Mesenchymal stem cell (in vitro differentiated cells and primary cell): Measurements from ENCODE around the gene ZSCAN1.

ENCODE experiments used
- DNase-seq: peaks from one replicate; pipeline ENCODE4 v3.0.0-alpha.2; 2013
- H2AFZ ChIP-seq: one replicate; pipeline ENCODE4 v1.6.1; 2013; ENCODE audit warnings: low read depth, mild to moderate bottlenecking, control low read depth, inconsistent platforms, low read length, moderate library complexity
- H2AK5ac ChIP-seq: 2 replicates; pipeline ENCODE4 v1.6.1; 2013; ENCODE audit warnings: low read length, moderate library complexity, mild to moderate bottlenecking, inconsistent platforms; ENCODE audit not compliant: severe bottlenecking
- H2BK120ac ChIP-seq: one replicate; pipeline ENCODE4 v1.6.1; 2013; ENCODE audit warnings: low read depth, mild to moderate bottlenecking, inconsistent platforms, low read length, moderate library complexity
- H2BK12ac ChIP-seq, 2 experiments: one replicate each; pipeline ENCODE4 v1.6.1; 2013; ENCODE audit warnings: inconsistent platforms in 2 of 2, low read length in 2 of 2, mild to moderate bottlenecking in 2 of 2, moderate library complexity in 2 of 2, control low read depth in 1 of 2
- H2BK15ac ChIP-seq: one replicate; pipeline ENCODE4 v1.6.1; 2013; ENCODE audit warnings: mild to moderate bottlenecking, low read depth, inconsistent platforms; ENCODE audit not compliant: poor library complexity, severe bottlenecking
- H2BK5ac ChIP-seq: 2 replicates; pipeline ENCODE4 v1.6.1; 2013; ENCODE audit warnings: low read depth, mild to moderate bottlenecking, low read length, control low read depth, inconsistent platforms; ENCODE audit not compliant: poor library complexity, severe bottlenecking
- H3K14ac ChIP-seq, 2 experiments: one replicate each; pipeline ENCODE4 v1.6.1; 2013; ENCODE audit warnings: inconsistent platforms in 2 of 2, low read length in 2 of 2, control low read depth in 1 of 2, mild to moderate bottlenecking in 1 of 2, moderate library complexity in 1 of 2
- H3K18ac ChIP-seq, 2 experiments: one replicate each; pipeline ENCODE4 v1.6.1; 2013; ENCODE audit warnings: inconsistent platforms in 2 of 2, low read length in 2 of 2, control low read depth in 1 of 2, low read depth in 1 of 2, mild to moderate bottlenecking in 1 of 2
- H3K23ac ChIP-seq, 2 experiments: one replicate each; pipeline ENCODE4 v1.6.1; 2013; ENCODE audit warnings: inconsistent platforms in 2 of 2, low read length in 2 of 2, mild to moderate bottlenecking in 2 of 2, moderate library complexity in 2 of 2, control low read depth in 1 of 2
- H3K27ac ChIP-seq: 2 replicates; pipeline ENCODE4 v1.5.1; 2013; ENCODE audit warnings: mild to moderate bottlenecking, moderate library complexity, low read length, control low read depth, inconsistent platforms; ENCODE audit not compliant: poor library complexity, severe bottlenecking
- H3K27me3 ChIP-seq, 2 experiments: 2 replicates each; pipeline versions ENCODE4 v1.6.1 to v1.7.0; 2013; ENCODE audit warnings: low read length in 2 of 2, mild to moderate bottlenecking in 2 of 2, moderate library complexity in 2 of 2, control low read depth in 1 of 2, inconsistent platforms in 1 of 2; ENCODE audit not compliant: control insufficient read depth in 1 of 2, insufficient read depth in 1 of 2
- H3K36me3 ChIP-seq, 2 experiments: 2 replicates each; pipeline versions ENCODE4 v1.6.1 to v1.7.0; 2013; ENCODE audit warnings: low read length in 2 of 2, control low read depth in 1 of 2, inconsistent platforms in 1 of 2, low read depth in 1 of 2, mild to moderate bottlenecking in 1 of 2; ENCODE audit not compliant: insufficient read depth in 2 of 2, control insufficient read depth in 1 of 2
- H3K4ac ChIP-seq, 2 experiments: one replicate each; pipeline ENCODE4 v1.6.1; 2013; ENCODE audit warnings: inconsistent platforms in 2 of 2, low read length in 2 of 2, mild to moderate bottlenecking in 2 of 2, moderate library complexity in 2 of 2, control low read depth in 1 of 2, low read depth in 1 of 2
- H3K4me1 ChIP-seq: 2 replicates; pipeline ENCODE4 v1.6.1; 2013; ENCODE audit warnings: low read depth, low read length, control low read depth; ENCODE audit not compliant: control insufficient read depth, insufficient read depth
- H3K4me2 ChIP-seq: 2 replicates; pipeline ENCODE4 v1.6.1; 2013; ENCODE audit warnings: low read length, mild to moderate bottlenecking, inconsistent platforms; ENCODE audit not compliant: poor library complexity, severe bottlenecking
- H3K4me3 ChIP-seq, 2 experiments: 2 replicates each; pipeline versions ENCODE4 v1.5.1 to v1.7.0; 2013; ENCODE audit warnings: low read length in 2 of 2, mild to moderate bottlenecking in 2 of 2, control low read depth in 1 of 2, low read depth in 1 of 2; ENCODE audit not compliant: insufficient read depth in 1 of 2
- H3K79me1 ChIP-seq: replicated peaks from 2 replicates; pipeline ENCODE4 v1.6.1; 2013; ENCODE audit warnings: mild to moderate bottlenecking, control low read depth, low read length, inconsistent platforms; ENCODE audit not compliant: poor library complexity, severe bottlenecking
- H3K9ac ChIP-seq: 2 replicates; pipeline ENCODE4 v1.7.0; 2013; ENCODE audit warnings: mild to moderate bottlenecking, low read length, moderate library complexity
- H3K9me3 ChIP-seq: 2 replicates; pipeline ENCODE4 v1.7.0; 2013; ENCODE audit warnings: mild to moderate bottlenecking, low read length; ENCODE audit not compliant: control insufficient read depth
- H4K8ac ChIP-seq: one replicate; pipeline ENCODE4 v1.6.1; 2013; ENCODE audit warnings: inconsistent platforms, mild to moderate bottlenecking, low read length, moderate library complexity
- H4K91ac ChIP-seq: one replicate; pipeline ENCODE4 v1.6.1; 2013; ENCODE audit warnings: mild to moderate bottlenecking, low read length, inconsistent platforms
- WGBS: methylation state at CpG from one replicate; pipeline ENCODE4 v1.1.7; 2013; ENCODE audit warnings: mixed read lengths; 5-methylcytosine and 5-hydroxymethylcytosine counted together

ZSCAN1 gene

DNA sequence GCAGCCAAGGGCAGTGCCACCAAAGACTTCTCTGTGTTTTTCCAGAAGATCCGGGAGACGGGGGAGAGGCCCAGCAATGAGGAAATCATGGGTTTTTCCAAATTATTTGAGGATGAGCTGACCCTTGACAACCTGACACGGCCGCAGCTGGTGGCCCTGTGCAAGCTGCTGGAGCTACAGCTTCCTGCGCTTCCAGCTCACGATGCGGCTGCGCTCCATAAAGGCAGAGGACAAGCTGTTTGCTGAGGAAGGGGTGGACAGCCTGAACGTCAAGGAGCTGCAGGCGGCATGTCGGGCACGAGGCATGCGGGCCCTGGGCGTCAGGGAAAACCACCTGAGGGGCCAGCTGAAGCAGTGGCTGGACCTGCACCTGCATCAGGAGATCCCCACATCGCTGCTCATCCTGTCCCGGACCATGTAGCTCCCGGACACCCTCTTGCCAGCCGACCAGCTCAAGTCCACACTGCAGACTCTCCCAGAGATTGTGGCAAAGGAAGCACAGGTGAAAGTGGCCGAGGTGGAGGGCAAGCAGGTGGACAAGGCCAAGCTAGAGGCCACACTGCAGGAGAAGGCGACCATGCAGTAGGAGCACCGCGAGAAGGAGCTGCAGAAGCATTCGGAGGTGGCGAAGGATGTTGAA lies 11.7 kb downstream of the ZSCAN1 start:
- Histone ChIP-seq H3K27me3 (no peaks in the 10 kb centered on the region), H4K8ac (no peak overlapping the region), H2BK12ac (no peak overlapping the region), H3K9ac (no peak overlapping the region), H3K4me3 (no peak overlapping the region), H3K23ac (no peak overlapping the region), H2AK5ac (no peak overlapping the region), H2BK5ac (no peak overlapping the region), H2BK120ac (no peak overlapping the region), H3K4me1 (no peaks in the 10 kb centered on the region), H2BK15ac (no peak overlapping the region), H3K9me3 (peaks cover 45% of the 10 kb centered on the region), H3K36me3 (no peaks in the 10 kb centered on the region), H2AFZ (no peak overlapping the region), H3K14ac (no peak overlapping the region), H3K27ac (no peak overlapping the region), H3K4ac (no peak overlapping the region), H3K18ac (no peak overlapping the region), H4K91ac (no peak overlapping the region), H3K4me2 (no peak overlapping the region), H3K79me1 (no peaks in the 10 kb centered on the region)
- DNase-seq, result no peak
- WGBS, result 84% methylated on average over 24 of the region's 24 CpGs

DNA sequence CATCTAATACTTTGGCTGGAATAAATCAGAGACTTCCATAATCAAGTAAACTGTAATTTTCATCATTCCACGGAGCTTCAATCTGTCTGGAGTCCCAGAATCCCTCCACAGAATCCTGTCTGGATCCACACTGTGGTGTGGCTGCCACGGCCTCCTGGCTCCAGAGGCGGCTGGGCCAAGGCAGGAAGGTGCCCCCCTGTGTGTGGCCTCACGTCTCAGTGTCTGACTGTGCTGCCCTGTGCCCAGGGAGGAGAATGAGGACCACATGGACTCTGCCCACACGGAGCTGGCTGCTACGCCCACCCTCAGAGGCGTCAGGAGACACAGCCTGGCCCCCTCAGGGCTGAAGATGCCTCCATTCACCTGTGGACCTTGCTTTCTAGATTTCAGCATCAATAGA lies 13.0 kb downstream of the ZSCAN1 start:
- no peak overlapping the region for H2AFZ ChIP-seq
- H2BK5ac ChIP-seq, result no peak overlapping the region
- no peak overlapping the region for H3K9ac ChIP-seq
- DNase-seq, result no peak
- no peak overlapping the region for H4K91ac ChIP-seq
- no peaks in the 10 kb centered on the region for H3K36me3 ChIP-seq
- WGBS, result 64% methylated on average over 7 of the region's 7 CpGs
- H4K8ac ChIP-seq, result no peak overlapping the region
- no peak overlapping the region for H3K4ac ChIP-seq
- no peaks in the 10 kb centered on the region for H3K79me1 ChIP-seq
- H2BK120ac ChIP-seq, result no peak overlapping the region
- H3K4me1 ChIP-seq, result no peaks in the 10 kb centered on the region
- H3K14ac ChIP-seq, result no peak overlapping the region
- H3K4me3 ChIP-seq, result no peak overlapping the region
- no peak overlapping the region for H3K4me2 ChIP-seq
- H2BK15ac ChIP-seq, result no peak overlapping the region
- no peak overlapping the region for H3K23ac ChIP-seq
- no peaks in the 10 kb centered on the region for H3K27me3 ChIP-seq
- no peak overlapping the region for H3K18ac ChIP-seq
- H2AK5ac ChIP-seq, result no peak overlapping the region
- peaks cover 46% of the 10 kb centered on the region for H3K9me3 ChIP-seq
- H3K27ac ChIP-seq, result no peak overlapping the region
- no peak overlapping the region for H2BK12ac ChIP-seq

DNA sequence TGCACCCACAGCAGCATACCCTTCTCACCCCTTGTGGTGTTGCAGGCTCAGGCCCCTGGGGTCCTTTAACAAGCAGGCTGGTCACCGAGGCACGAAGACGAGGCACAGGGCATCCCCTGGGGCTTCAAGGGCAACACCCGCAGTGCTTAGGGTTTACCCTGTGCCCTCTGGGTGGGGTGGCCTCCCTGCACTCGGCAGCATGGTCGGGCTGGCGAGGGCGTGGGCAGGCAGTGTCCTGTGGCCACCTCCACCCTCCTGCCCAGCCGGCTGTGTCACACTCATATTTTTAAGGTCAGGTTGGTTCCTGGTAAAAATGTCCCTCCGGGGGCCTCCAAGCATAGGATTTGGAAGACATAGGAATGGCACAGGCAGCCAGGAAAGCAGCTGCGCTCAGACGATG lies 13.8 kb downstream of the ZSCAN1 start:
- 79% methylated on average over 10 of the region's 12 CpGs for WGBS

DNA sequence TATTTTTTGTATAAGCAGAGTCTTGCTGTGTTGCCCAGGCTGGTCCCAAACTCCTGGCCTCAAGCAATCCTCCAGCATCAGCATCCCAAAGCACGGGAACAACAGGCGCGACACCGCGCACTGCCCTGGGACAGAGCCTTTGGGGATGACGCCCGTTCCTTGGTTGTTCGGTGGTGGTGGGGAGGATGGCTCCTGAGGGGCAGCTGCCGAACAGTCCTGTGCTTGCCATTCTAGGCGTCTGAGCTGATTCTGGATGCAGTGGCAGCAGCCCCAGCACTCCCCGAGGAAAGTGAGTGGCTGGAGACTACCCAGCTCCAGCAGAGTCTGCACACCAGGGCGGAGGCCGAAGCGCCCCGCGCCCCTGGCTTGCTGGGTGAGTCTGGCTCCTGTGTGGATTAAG lies 18.4 kb downstream of the ZSCAN1 start:
- no peak for DNase-seq
- Histone ChIP-seq H3K79me1 (no peaks in the 10 kb centered on the region), H3K4me2 (no peak overlapping the region), H3K23ac (no peak overlapping the region), H2AFZ (no peak overlapping the region), H3K27me3 (no peaks in the 10 kb centered on the region), H4K8ac (no peak overlapping the region), H3K4me1 (no peaks in the 10 kb centered on the region), H2AK5ac (no peak overlapping the region), H2BK12ac (no peak overlapping the region), H3K4ac (no peak overlapping the region), H3K18ac (no peak overlapping the region), H2BK5ac (no peak overlapping the region), H4K91ac (no peak overlapping the region), H3K36me3 (no peaks in the 10 kb centered on the region), H2BK120ac (no peak overlapping the region), H3K4me3 (no peak overlapping the region), H3K9ac (no peak overlapping the region), H3K27ac (no peak overlapping the region), H3K9me3 (peaks cover 21% of the 10 kb centered on the region), H3K14ac (no peak overlapping the region), H2BK15ac (no peak overlapping the region)
- WGBS, result 94% methylated on average over 16 of the region's 16 CpGs

More for the DNA sequence above, 13.8 kb downstream of the ZSCAN1 start:
- Histone ChIP-seq H3K23ac (no peak overlapping the region), H3K9ac (no peak overlapping the region), H3K9me3 (peaks cover 48% of the 10 kb centered on the region), H3K4me2 (no peak overlapping the region), H3K27ac (no peak overlapping the region), H2BK12ac (no peak overlapping the region), H2BK5ac (no peak overlapping the region), H3K4ac (no peak overlapping the region), H2BK120ac (no peak overlapping the region), H2AK5ac (no peak overlapping the region), H3K18ac (no peak overlapping the region), H2AFZ (no peak overlapping the region), H2BK15ac (no peak overlapping the region), H4K8ac (no peak overlapping the region), H3K79me1 (no peaks in the 10 kb centered on the region), H4K91ac (no peak overlapping the region), H3K27me3 (no peaks in the 10 kb centered on the region), H3K4me3 (no peak overlapping the region), H3K36me3 (no peaks in the 10 kb centered on the region), H3K4me1 (no peaks in the 10 kb centered on the region), H3K14ac (no peak overlapping the region)
- DNase-seq, result no peak
